Spleen (tissue), 7 donors: ENCODE data around the gene CEP162.

Source experiments
- CTCF ChIP-seq, 11 experiments: fragments of 200-600 bp in 7 of 11; fragments of 450-650 bp in 4 of 11; sonication (generic) in 4 of 11; IDR thresholded peaks in 8 of 11; conservative IDR thresholded peaks in 3 of 11; 1 replicate in 7 of 11; 2 replicates in 4 of 11; pipeline versions ENCODE4 v1.4.0 to v1.8.0; 2016 to 2021; ENCODE audit warnings: antibody characterized with exemption in 11 of 11, inconsistent platforms in 4 of 11, mild to moderate bottlenecking in 1 of 11
- POLR2A ChIP-seq, 3 donors: fragments of 450-650 bp; IDR thresholded peaks; one replicate each; pipeline ENCODE4 v1.5.1; 2017; ENCODE audit warnings: antibody characterized with exemption in 3 of 3, mild to moderate bottlenecking in 1 of 3
- POLR2AphosphoS5 ChIP-seq, 3 donors: sonication (generic); formaldehyde crosslinking; IDR thresholded peaks; one replicate each; pipeline ENCODE4 v1.5.1; 2017; ENCODE audit warnings: antibody characterized with exemption in 3 of 3
- donor health status: DM: no; HTN: no; CAD: no; lungs with moderate emphysema.
- donor health status: DM: no; HTN: no; CAD: no.
- donor health status: DM: no; HTN: no; CAD: no.

DNA sequence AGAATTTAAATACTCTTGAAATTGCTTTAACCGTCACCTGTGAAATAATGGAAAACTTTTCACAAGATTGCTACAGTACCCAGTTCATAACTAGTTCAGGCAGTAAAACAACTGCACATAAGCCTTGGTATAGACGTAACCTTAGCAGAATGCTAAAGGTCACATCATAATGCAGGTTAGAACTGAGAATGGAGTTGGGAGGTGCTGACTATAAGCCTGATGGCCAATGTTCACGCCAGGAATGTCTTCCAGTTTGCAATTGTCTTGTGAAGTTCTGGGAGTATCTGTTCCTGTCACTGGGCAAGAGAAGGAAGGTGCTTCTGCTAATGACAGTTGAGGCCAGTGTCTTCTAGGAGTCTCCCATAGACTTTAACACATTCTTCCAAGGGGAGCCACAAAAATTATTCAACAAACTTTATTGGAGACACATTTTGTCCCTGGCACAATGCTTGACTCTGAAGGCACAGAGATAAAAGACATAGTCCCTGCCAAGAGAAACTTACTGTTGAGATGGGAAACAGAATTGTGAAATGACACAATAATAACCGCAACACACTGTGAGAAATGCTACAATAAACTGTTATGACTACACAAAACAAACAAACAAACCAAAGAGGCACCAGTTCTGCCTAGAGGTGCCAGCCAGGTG, 24.6 kb upstream of the CEP162 start:
- TF ChIP-seq CTCF (IDR thresholded peaks at IDR 0.05 in 8 of 11, conservative IDR thresholded peaks at IDR 0.05 in 3 of 11) (no peak), POLR2A (IDR thresholded peaks at IDR 0.05) (no peak), POLR2AphosphoS5 (IDR thresholded peaks at IDR 0.05) (no peak)
